Measurements from ENCODE around the gene APOA5.

GRCh38 chr11:116797816-116798215, 6.1 kb upstream of the APOA5 start:
- no peak for TF ChIP-seq RAD21 (IDR thresholded peaks at IDR 0.05 in 1 of 2, conservative IDR thresholded peaks at IDR 0.05 in 1 of 2; ENCODE audit: low read depth in 2 of 2, low read length in 2 of 2)
- no peak for TF ChIP-seq CTCF (IDR thresholded peaks at IDR 0.05; ENCODE audit: control extremely low read depth in 1 of 3, insufficient read depth in 1 of 3, low read depth in 1 of 3, low read length in 3 of 3)

Measured in H1 (cell line).